Fibroblast of skin of abdomen (primary cell): ENCODE data around the gene TMEM150A. TPM values are rescaled to one million over a fixed set of nuclear protein-coding genes. Genes with fewer than 3 reads are reported as not detected.
"Not testable (repeated sequence)": the region's sequence is repeated elsewhere in the genome, so short reads cannot be mapped to it uniquely, and the experiment has no call there.

Experiments used
- DNase-seq: peaks from one replicate; pipeline ENCODE4 v3.0.0-alpha.2; 2013
- polyA plus RNA-seq, 2 experiments: library from polyadenylated mRNA; unstranded; fragments of 120-200 nt; gene quantifications; one replicate each; pipeline ENCODE4 v1.2.1, GENCODE V29; 2013; ENCODE audit not compliant: insufficient read length in 2 of 2

The TMEM150A gene, protein sequence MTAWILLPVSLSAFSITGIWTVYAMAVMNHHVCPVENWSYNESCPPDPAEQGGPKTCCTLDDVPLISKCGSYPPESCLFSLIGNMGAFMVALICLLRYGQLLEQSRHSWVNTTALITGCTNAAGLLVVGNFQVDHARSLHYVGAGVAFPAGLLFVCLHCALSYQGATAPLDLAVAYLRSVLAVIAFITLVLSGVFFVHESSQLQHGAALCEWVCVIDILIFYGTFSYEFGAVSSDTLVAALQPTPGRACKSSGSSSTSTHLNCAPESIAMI
- polyA plus RNA-seq (2013, experiment 1 of 2; ENCODE audit: insufficient read length), result 15.3 TPM
- 12.9 TPM for polyA plus RNA-seq (2013, experiment 2 of 2; ENCODE audit: insufficient read length)

DNA sequence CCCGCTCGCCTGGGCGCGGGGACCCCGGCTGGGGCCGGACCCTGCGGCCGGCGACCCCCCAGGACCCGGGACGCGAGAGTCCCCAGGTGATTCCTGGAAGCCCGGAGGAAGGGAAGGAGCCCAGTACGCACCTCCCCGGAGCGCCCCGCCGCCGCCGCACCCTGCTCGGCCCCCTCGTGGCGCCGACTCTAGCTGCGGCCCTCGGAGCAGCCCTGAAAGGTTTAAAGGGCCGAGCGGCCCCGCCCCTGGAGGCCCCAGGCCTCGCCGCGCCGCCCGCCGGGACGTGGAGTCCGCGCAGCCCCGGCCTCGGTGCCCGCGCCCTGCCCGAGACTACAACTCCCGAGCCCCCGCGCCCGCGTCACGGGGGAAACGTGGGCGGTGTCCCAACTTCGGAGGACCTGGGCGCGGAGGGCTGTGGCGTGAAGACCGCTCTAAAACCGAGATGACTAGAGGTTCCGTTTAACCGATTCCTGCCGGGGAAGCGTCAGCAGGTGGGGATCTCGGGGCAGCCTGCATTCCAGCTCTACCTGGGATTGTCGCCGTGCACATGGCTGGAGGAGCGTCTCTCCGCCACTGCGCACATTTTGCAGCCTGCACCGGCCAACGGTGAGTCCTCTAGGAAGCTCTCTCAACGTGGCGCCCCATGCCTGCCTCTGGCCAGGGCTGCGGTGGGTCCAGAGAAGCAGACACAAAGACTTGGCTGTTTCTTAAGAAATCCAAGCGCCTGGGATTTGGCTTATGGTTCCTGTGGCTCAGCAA is at the start of gene TMEM150A:
TMEM150A (minus strand) TSS at position 223 of the 759 bp plus-strand sequence. CDS start 750 bp downstream, outside the sequence.
- DNase-seq, result peak; percentile 91

DNA sequence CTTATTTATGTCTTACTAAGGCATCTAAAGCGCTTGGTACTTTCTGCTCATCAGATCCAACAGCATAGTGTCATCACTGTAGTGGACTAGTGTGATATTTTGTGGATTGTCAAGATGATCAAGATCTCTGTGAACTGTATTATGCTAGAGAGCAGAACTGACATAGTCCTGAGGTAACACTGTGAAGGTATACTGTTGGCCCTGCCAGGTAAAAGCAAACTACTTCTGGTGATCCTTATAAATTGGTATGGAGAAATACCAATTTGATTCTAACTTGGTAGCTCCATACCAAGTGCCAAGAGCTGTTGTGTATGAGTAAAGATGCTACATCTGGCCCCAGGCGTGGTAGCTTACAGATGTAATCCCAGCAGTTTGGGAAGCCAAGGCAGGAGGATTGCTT is 49.6 kb upstream of the TMEM150A start:
- no peak for DNase-seq

GRCh38 chr2:85651097-85651496 is 48.6 kb upstream of the TMEM150A start:
- DNase-seq, result no peak

DNA sequence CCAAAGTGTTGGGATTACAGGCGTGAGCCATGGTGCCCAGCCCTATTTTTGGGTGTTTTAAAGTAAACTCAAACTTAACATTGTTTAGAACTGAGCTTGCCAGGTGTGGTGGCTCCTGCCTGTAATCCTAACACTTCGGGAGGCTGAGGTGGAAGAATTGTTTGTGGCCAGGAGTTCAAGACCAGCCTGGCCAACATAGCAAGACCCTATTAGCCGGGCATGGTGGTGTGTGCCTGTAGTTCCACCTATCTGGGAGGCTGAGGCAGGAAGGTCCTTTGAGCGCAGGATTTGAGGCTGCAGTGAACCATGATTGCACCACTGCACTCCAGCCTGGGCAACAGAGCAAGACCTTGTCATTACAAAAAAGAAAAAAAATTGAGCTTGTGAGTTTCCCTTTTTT is 48.0 kb upstream of the TMEM150A start:
- DNase-seq, result no peak

DNA sequence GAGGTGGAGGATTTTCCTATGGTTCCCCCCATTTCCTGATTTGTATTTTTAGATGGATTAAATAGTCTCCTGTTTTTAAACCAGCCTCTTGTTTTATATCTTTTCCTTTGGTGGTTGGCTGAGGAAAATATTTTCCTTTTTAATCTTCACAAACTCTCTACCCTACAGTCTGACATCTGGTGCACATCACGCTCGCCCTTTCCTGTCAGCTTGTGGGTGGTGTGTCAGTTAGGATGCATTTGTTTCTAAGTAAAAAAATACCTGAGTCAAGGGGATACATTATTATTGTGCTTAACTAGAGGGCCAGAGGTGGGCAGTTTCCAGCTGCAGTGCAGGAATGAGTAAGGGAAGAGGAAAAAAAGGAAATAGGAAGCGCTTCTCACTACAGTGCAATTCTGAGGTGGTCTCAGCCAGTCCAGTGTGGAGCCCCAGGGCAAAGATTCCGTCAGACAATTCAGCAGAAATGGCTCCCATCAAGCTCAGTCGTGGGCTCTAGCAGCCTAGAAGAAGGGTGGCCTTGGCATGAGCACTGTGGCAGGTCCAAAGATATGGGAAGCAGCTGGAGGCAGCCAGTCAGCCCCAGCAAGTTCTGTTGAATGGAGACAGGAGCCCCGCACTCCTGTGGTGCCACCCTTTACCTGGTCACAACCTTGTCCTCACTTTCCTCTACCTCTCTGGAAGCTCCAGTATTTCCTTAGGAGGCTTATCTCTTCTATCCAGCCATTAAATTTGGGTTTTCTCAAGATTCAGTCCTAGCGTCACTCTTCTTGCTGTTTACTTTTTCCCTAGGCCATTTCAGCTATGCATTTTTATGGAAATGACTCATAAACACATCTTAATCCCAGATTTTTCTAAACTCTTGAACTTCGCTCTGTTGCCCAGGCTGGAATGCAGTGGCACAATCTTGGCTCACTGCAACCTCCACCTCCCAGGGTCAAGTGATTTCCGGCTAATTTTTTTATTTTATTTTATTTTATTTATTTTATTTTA is 47.0 kb upstream of the TMEM150A start:
- DNase-seq, result peak; percentile 46

DNA sequence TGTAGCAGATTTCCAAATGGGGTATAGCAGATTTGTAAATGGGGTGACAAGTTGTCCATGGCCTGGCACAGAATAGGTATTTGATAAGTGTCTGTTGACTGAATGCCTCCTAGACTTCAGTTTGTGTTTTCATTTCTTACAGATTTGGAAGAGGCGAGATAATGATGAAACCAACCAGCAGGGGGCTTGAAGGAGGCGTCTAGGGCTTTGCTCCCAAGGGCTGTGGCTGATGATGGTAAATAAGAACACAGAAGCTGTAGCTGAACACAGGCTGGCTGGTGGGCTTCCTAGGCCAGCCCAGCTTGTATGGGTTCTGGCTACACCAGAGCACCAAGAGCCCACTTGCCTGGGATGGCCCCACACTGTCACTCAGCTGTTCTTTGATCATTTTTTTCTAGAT is 46.1 kb upstream of the TMEM150A start:
- peak; percentile 49 for DNase-seq

- DNase-seq, result no peak
Measured at GRCh38 chr2:85647823-85648526, 45.5 kb upstream of the TMEM150A start.

GRCh38 chr2:85646166-85646565 is 43.7 kb upstream of the TMEM150A start:
- no peak for DNase-seq

DNA sequence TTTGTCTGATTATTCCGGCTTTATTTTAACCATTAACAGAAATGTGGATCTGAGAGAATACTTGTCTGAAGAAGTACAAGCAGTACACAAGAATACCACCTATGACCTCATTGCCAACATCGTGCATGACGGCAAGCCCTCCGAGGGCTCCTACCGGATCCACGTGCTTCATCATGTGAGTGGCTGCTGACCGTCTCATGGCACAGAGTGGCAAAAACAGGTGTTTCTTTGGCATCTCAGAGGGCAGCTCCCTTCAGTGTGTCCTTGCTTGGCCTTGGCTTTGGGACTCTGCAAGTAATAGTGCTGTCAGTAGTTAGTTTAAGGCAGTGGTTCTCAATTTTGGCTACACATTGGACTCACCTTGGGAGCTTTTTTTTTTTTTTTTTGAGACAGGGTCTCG is 42.4 kb upstream of the TMEM150A start:
- no peak for DNase-seq

DNA sequence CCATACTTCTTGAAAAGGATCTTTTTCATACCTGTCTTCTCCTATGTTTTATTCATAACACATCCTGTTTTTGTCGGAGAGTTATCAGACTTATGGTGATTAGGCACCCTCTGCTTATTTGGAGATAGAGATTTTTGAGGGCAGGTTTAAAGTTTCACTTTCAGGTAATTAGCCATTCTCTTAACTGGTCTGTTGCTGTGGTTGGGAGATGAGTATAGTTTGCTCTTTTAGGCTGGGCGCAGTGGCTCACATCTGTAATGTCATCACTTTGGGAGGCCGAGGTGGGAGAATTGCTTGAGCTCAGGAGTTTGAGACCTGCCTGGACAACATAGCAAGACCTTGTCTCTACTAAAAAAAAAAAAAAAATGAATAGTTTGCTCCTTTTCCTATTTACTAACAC is 40.2 kb upstream of the TMEM150A start:
- no peak for DNase-seq

- no peak for DNase-seq
Measured at GRCh38 chr2:85635636-85636035, 33.1 kb upstream of the TMEM150A start.

DNA sequence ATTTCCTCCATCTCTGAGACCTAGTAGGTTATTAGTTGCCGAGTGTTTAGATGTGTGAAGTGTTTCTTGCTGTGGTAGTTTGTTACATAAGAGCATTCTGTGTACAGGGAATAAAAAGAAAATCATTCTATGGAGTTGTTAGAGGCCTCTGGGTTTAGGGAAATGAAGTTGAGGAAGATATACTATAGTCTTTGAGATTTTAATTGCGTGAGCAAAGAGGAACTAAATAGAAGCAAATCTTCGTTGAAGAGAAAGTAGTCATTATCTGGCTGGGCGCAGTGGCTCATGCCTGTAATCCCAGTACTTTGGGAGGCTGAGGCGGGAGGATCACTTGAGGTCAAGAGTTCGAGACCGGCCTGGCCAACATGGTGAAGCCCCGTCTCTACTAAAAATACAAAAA is 32.5 kb upstream of the TMEM150A start:
- no peak for DNase-seq

DNA sequence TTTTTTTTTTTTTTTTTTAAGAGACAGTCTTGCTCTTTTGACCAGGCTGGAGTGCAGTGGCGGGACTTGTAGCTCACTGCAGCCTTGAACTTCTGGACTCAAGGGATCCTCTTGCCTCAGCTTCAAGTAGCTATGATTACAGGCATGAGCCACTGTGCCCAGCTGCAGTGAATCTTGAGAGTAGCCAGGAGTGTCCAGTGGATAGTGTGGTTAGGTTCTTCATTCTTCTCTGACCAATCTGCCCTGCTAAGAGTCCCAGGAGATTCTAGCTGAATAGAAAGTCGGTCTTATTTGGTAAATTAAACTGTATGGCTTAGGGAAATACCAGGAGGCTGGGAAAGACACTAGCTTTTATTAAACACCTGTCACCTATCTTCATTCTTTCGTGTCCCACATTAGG is 28.8 kb upstream of the TMEM150A start:
- no peak for DNase-seq

GRCh38 chr2:85628658-85629057 is 26.2 kb upstream of the TMEM150A start:
- DNase-seq, result no peak

DNA sequence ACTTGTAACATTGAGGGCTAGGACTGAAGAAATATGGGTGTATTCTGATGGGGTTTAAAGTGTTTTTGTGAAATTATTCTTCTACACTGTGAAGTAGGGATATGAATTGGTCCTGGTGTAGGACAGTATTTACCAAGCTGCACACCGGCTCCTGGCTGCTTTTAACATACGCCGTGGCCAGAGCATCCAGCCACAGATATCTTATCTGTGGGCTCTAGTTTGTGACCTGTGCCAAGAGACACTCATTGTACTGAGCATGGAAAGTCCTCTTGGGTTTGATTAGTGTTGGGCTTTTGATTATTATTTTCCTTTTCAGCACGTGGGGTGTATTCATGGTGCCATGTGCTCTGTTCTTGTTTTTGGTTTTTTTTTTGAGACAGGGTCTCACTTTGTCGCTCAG is 21.5 kb upstream of the TMEM150A start:
- no peak for DNase-seq

GRCh38 chr2:85621338-85621737 is 18.8 kb upstream of the TMEM150A start:
- no peak for DNase-seq

GRCh38 chr2:85619617-85620016 is 17.1 kb upstream of the TMEM150A start:
- DNase-seq, result no peak

DNA sequence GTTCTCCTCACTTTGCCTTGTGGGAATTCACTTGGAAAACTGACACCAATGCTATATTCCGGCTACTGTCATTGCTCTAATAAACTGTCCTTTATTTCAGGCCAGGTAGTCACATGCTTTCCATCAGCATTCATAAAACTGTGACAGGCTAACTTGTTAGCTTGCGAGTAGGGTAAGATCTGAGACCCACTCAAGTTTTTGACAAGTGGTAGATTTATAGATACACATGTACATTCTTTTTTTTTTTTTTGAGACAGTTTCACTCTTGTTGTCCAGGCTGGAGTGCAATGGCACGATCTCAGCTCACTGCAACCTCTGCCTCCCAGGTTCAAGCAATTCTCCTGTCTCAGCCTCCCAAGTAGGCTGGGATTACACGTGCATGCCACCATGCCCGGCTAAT is 15.2 kb upstream of the TMEM150A start:
- not testable (repeated sequence) for DNase-seq

DNA sequence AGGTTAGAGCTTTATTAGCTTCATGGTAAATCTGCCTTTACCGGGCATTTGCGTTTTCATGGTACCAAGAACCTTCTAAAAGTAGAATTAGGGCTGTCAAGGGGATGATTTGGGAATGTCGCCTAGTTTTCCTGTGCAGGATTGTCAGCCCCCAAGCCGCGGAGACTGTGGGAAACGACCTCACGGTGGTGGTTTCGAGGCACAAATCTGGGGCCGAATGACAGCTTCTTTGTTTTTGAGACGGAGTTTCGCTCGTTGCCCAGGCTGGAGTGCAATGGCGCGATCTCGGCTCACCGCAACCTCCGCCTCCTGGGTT is 12.9 kb upstream of the TMEM150A start:
- DNase-seq, result no peak

DNA sequence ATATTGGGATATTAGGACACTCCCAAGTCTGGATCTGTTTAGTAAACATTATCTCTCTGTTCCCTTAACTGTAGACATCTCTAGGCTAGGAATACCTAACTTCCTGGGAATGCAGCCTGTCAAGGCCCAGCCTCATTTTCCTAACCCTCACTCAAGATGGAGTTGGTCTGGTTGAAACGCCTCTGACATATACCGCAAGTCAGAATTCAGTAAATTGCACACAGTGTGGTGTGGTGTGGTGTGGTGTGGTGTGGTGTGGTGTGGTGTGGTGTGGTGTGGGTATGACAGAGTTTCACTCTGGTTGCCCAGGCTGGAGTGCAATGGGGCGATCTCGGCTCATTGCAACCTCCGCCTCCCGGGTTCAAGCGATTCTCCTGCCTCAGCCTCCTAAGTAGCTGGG is 12.3 kb upstream of the TMEM150A start:
- DNase-seq, result not testable (repeated sequence)

DNA sequence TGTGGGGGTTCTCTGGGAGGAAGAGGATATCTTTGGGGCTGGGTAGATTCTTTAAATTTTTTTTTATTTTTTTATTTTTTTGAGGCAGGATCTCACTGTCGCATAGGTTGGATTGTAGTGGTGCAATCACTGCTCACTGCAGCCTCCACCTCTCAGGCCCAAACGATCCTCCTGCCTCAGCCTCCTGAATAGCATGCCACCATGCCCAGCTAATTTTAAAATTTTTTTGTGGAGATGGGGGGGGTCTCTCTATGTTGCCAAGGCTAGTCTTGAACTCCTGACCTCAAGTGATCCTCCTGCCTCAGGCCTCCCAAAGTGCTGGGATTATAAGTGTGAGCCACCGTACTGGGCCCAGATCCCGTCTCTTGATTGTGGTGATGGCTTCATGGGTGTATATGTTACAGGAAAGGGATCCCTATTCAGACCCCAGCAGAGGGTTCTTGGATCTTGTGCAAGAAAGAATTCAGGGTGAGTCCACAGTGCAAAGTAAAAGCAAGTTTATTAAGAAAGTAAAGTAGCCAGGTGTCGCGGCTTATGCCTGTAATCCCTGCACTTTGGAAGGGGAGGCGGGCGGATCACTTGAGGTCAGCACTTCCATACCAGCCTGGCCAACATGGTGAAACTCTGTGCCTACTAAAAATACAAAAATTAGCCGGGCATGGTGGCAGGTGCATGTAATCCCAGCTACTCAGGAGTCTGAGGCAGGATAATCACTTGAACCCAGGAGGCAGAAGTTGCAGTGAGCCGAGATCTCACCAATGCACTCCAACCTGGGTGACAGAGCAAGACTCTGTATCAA is 11.4 kb upstream of the TMEM150A start:
- DNase-seq, result no peak
